H1 (cell line): Measurements from ENCODE around the gene TNFRSF6B.

Experiments
- CBX5 ChIP-seq: fragments of 300-800, 300-1000 bp; sonication (generic); IDR thresholded peaks from 2 replicates; pipeline ENCODE4 v1.7.1; 2016; ENCODE audit warnings: antibody characterized with exemption, low read length, low read depth
- EZH2 ChIP-seq: fragments of 200-600 bp; sonication (generic); IDR thresholded peaks from 2 replicates; pipeline ENCODE4 v1.7.1; 2012; ENCODE audit warnings: low read depth, mild to moderate bottlenecking, moderate library complexity, low read length, inconsistent platforms; ENCODE audit not compliant: severe bottlenecking
- JUN ChIP-seq: IDR thresholded peaks from 2 replicates; pipeline ENCODE4 v1.6.1; 2011; ENCODE audit warnings: low read depth, mild to moderate bottlenecking, improper control_type of control experiment, low read length
- KDM1A ChIP-seq: fragments of 200-600, 300-600 bp; sonication (generic); IDR thresholded peaks from 2 replicates; pipeline ENCODE4 v1.7.1; 2016; ENCODE audit warnings: mild to moderate bottlenecking, low read length, borderline replicate concordance
- NRF1 ChIP-seq: IDR thresholded peaks from 2 replicates; pipeline ENCODE4 v1.6.1; 2011; ENCODE audit warnings: mild to moderate bottlenecking, low read depth, low read length, improper control_type of control experiment
- POLR2A ChIP-seq, 2 experiments: IDR thresholded peaks; 1 replicate in 1 of 2; 2 replicates in 1 of 2; pipeline ENCODE4 v1.6.1; 2011; ENCODE audit warnings: low read depth in 2 of 2, low read length in 2 of 2, mild to moderate bottlenecking in 2 of 2; ENCODE audit errors: control extremely low read depth in 1 of 2
- RFX5 ChIP-seq: IDR thresholded peaks from 2 replicates; pipeline ENCODE4 v1.6.1; 2011; ENCODE audit warnings: low read depth, low read length, improper control_type of control experiment, borderline replicate concordance
- SP1 ChIP-seq: IDR thresholded peaks from 2 replicates; pipeline ENCODE4 v1.6.1; 2011; ENCODE audit warnings: low read depth, low read length
- SRF ChIP-seq: IDR thresholded peaks from 2 replicates; pipeline ENCODE4 v1.6.1; 2011; ENCODE audit warnings: mild to moderate bottlenecking, low read depth, low read length, moderate library complexity
- TF ChIP-seq, protein P1 (sequence below), 3 experiments: IDR thresholded peaks; 1 replicate in 2 of 3; 2 replicates in 1 of 3; pipeline versions ENCODE4 v1.5.1 to v1.6.1; 2011; ENCODE audit warnings: low read length in 3 of 3, mild to moderate bottlenecking in 3 of 3, inconsistent platforms in 2 of 3, low read depth in 1 of 3, moderate library complexity in 1 of 3; ENCODE audit not compliant: insufficient read depth in 1 of 3; ENCODE audit errors: control extremely low read depth in 1 of 3

DNA sequence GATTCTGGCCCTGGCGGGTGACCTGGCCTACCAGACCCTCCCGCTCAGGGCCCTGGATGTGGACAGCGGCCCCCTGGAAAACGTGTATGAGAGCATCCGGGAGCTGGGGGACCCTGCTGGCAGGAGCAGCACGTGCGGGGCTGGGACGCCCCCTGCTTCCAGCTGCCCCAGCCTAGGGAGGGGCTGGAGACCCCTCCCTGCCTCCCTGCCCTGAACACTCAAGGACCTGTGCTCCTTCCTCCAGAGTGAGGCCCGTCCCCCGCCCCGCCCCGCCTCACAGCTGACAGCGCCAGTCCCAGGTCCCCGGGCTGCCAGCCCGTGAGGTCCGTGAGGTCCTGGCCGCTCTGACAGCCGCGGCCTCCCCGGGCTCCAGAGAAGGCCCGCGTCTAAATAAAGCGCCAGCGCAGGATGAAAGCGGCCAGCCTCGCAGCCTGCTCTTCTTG, 42.3 kb downstream of the TNFRSF6B start:
- TF ChIP-seq NRF1 = no peak
- TF ChIP-seq, protein P1, sequence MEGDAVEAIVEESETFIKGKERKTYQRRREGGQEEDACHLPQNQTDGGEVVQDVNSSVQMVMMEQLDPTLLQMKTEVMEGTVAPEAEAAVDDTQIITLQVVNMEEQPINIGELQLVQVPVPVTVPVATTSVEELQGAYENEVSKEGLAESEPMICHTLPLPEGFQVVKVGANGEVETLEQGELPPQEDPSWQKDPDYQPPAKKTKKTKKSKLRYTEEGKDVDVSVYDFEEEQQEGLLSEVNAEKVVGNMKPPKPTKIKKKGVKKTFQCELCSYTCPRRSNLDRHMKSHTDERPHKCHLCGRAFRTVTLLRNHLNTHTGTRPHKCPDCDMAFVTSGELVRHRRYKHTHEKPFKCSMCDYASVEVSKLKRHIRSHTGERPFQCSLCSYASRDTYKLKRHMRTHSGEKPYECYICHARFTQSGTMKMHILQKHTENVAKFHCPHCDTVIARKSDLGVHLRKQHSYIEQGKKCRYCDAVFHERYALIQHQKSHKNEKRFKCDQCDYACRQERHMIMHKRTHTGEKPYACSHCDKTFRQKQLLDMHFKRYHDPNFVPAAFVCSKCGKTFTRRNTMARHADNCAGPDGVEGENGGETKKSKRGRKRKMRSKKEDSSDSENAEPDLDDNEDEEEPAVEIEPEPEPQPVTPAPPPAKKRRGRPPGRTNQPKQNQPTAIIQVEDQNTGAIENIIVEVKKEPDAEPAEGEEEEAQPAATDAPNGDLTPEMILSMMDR (IDR thresholded peaks at IDR 0.05; ENCODE audit: control extremely low read depth in 1 of 3, insufficient read depth in 1 of 3, low read depth in 1 of 3, low read length in 3 of 3) = no peak
- TF ChIP-seq RFX5 = no peak
- TF ChIP-seq CBX5 = no peak
- TF ChIP-seq SP1 = no peak
- no peak for TF ChIP-seq POLR2A (IDR thresholded peaks at IDR 0.05; ENCODE audit: control extremely low read depth in 1 of 2, low read depth in 2 of 2, low read length in 2 of 2)
- TF ChIP-seq JUN = no peak
- TF ChIP-seq SRF = no peak
- no peak for TF ChIP-seq KDM1A
- TF ChIP-seq EZH2 = no peak
